ENCODE results near the gene PDE9A.

The PDE9A gene

GRCh38 chr21:42650441-42651421, 2.7 kb upstream of the PDE9A start:
- no peak for TF ChIP-seq CTCF (IDR thresholded peaks at IDR 0.05; ENCODE audit: extremely low read depth, insufficient read depth, missing control alignments)
- in situ Hi-C loops (cut with MboI; ENCODE audit: low pct_unique_long_range_greater_than_20kb, low sequenced_read_pairs, unreplicated experiment), result no loop called here
- DNase-seq (ENCODE audit: low spot score), result no peak

- in situ Hi-C loops (cut with MboI; ENCODE audit: low pct_unique_long_range_greater_than_20kb, low sequenced_read_pairs, unreplicated experiment), result no loop called here
- peak; percentile 31 for DNase-seq (ENCODE audit: low spot score)
- no peak for TF ChIP-seq CTCF (IDR thresholded peaks at IDR 0.05; ENCODE audit: extremely low read depth, insufficient read depth, missing control alignments)
These were observed 1.7 kb upstream of the PDE9A start for GRCh38 chr21:42651515-42652401.

DNA sequence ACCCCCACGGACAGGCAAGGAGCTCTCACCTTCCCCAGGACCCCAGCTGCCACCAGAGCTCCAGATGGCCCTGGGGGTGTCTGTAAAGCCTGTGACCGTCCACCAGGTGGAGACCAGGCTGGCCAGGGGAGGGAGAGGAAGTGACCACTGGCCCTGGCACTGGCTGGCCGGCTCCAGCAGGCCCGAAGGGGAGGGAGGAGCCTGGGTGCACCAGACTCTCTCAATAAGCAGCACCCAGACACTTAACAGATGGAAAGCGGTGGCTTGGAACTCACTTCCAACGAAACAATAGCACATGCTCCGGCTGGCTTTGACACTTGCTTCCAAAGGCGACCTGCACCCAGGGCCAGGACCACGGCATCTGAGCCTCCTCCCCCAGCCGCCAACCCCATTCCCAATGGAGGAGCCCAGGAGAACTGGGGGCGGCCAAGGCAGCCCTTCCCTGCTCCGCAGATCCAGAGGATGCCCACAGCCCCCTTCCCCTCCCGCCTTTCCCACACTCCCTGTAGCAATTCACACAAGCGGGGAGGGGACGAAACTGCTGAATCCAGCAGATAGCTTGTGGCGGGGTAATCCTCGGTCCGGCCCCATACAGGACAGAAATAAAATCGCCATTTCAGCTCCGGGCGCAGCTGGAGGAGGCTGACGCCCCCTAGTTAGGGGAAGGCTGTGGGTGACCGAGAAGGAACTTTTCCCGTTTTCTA, 742 bp upstream of the PDE9A start:
- DNase-seq (ENCODE audit: low spot score), result peak; percentile 45
- in situ Hi-C loops (cut with MboI; ENCODE audit: low pct_unique_long_range_greater_than_20kb, low sequenced_read_pairs, unreplicated experiment), result no loop called here
- no peak for TF ChIP-seq CTCF (IDR thresholded peaks at IDR 0.05; ENCODE audit: extremely low read depth, insufficient read depth, missing control alignments)

DNA sequence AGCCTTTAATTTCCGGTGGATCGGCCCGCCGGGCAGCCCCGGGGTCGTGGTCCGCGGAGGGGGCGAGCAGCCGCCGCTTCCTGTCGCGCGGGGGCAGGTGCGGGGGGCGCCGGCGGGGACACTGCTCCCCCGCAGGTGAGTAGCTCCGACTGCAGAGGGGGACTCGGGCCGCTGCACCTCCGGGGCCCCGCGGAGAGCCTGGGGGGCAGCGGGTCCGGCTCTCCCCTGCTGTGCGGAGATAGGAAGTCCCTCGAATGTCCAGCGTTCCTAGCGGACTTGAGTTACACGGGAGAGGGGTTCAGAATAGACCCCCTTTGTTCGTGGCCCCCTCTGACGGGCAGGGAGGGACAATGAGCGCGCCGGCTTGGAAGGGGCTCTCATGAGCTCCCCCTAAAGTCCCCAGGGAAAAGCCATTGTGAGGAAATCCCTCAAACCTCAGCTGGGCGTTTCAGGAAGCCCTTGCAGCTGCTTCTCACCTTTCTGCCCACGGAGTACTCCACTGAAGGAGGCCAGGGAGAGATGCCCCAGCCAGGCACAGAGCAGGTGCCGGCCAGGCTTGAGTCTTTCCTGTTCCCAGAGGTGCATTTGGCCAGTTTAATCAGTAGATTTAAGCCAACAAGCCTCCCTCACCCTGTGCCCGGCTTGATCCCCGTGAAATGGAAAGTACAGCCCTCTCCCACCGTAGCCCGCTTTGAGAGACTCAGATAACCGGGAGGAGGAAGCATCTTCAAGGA, 925 bp downstream of the PDE9A start:
- in situ Hi-C loops (cut with MboI; ENCODE audit: low pct_unique_long_range_greater_than_20kb, low sequenced_read_pairs, unreplicated experiment), result no loop called here
- peak; percentile 76 for DNase-seq (ENCODE audit: low spot score)
- TF ChIP-seq CTCF (IDR thresholded peaks at IDR 0.05; ENCODE audit: extremely low read depth, insufficient read depth, missing control alignments), result no peak

- TF ChIP-seq CTCF (IDR thresholded peaks at IDR 0.05; ENCODE audit: extremely low read depth, insufficient read depth, missing control alignments), result no peak
- in situ Hi-C loops (cut with MboI; ENCODE audit: low pct_unique_long_range_greater_than_20kb, low sequenced_read_pairs, unreplicated experiment), result no loop called here
- DNase-seq (ENCODE audit: low spot score), result no peak
These were observed 1.7 kb downstream of the PDE9A start for GRCh38 chr21:42654913-42655795.
